IMR-90 (cell line): ENCODE data around the gene AEN. TPM values are rescaled to one million over a fixed set of nuclear protein-coding genes. Genes with fewer than 3 reads are reported as not detected.
A peak's percentile ranks its signal among the peaks of the same experiment; 100 is the strongest.

Experiments
- ATAC-seq: fragments of 200-7000 bp; cut with Tn5 transposase; 2 replicates; pipeline ENCODE4 v1.9.1; 2020; ENCODE audit warnings: low read depth, mild to moderate bottlenecking, moderate library complexity
- BruUV-seq: library from RNA; stranded (reverse); fragments of 400-500 nt; replicated peaks from 2 replicates; lab custom pipeline; 2021; lab: Mats Ljungman, UMichigan
- CTCF ChIA-PET: fragments of 300-600 bp; formaldehyde crosslinking; extraction: SDS; loops from one replicate; lab custom pipeline; 2021; ENCODE audit warnings: antibody characterized with exemption; lab: Yijun Ruan, JAX
- POLR2A ChIA-PET: fragments of 300-600 bp; sonication (Branson Sonifier 250); formaldehyde crosslinking; loops from one replicate; lab custom pipeline; 2022; ENCODE audit warnings: antibody characterized with exemption; ENCODE audit not compliant: unreplicated experiment; lab: Charles Lee
- DNase-seq: peaks from one replicate; pipeline ENCODE4 v3.0.0; 2013
- H2AFZ ChIP-seq: replicated peaks from 2 replicates; pipeline ENCODE3; 2013; ENCODE audit warnings: low read length, mild to moderate bottlenecking; ENCODE audit not compliant: poor library complexity
- H2AK5ac ChIP-seq: 2 replicates; pipeline ENCODE4 v1.6.1; 2013; ENCODE audit warnings: low read depth, low read length, inconsistent platforms
- H2AK9ac ChIP-seq: replicated peaks from 2 replicates; pipeline ENCODE3; 2013; ENCODE audit warnings: mild to moderate bottlenecking, low read depth, low read length, moderate library complexity; ENCODE audit not compliant: poor library complexity
- H2BK120ac ChIP-seq: 2 replicates; pipeline ENCODE4 v1.6.1; 2013; ENCODE audit warnings: low read depth, low read length, inconsistent platforms
- H2BK15ac ChIP-seq: 3 replicates; pipeline ENCODE4 v1.6.1; 2013; ENCODE audit warnings: low read depth, low read length, inconsistent platforms
- H2BK20ac ChIP-seq: 2 replicates; pipeline ENCODE4 v1.6.1; 2013; ENCODE audit warnings: low read depth, mild to moderate bottlenecking, inconsistent platforms, low read length, moderate library complexity
- H2BK5ac ChIP-seq: 2 replicates; pipeline ENCODE4 v1.6.1; 2013; ENCODE audit warnings: mild to moderate bottlenecking, low read depth, low read length, inconsistent platforms; ENCODE audit not compliant: poor library complexity, severe bottlenecking
- H3K14ac ChIP-seq: replicated peaks from 2 replicates; pipeline ENCODE4 v1.6.1; 2013; ENCODE audit warnings: low read depth, low read length, inconsistent platforms
- H3K18ac ChIP-seq: 2 replicates; pipeline ENCODE4 v1.6.1; 2013; ENCODE audit warnings: low read depth, low read length, control low read depth
- H3K23ac ChIP-seq: 2 replicates; pipeline ENCODE4 v1.6.1; 2013; ENCODE audit warnings: low read depth, low read length, inconsistent platforms
- H3K27ac ChIP-seq: 2 replicates; pipeline ENCODE4 v1.5.1; 2013; ENCODE audit warnings: mild to moderate bottlenecking, control low read depth, low read length; ENCODE audit not compliant: insufficient read depth
- H3K27me3 ChIP-seq: 2 replicates; pipeline ENCODE4 v1.6.1; 2013; ENCODE audit warnings: low read length; ENCODE audit not compliant: control insufficient read depth, insufficient read depth
- H3K36me3 ChIP-seq: 2 replicates; pipeline ENCODE4 v1.6.1; 2013; ENCODE audit warnings: low read length, mixed read lengths; ENCODE audit not compliant: control insufficient read depth, insufficient read depth
- H3K4ac ChIP-seq: 2 replicates; pipeline ENCODE4 v1.6.1; 2013; ENCODE audit warnings: low read depth, low read length, inconsistent platforms
- H3K4me1 ChIP-seq: 2 replicates; pipeline ENCODE4 v1.6.1; 2013; ENCODE audit warnings: low read length, mixed read lengths; ENCODE audit not compliant: control insufficient read depth, insufficient read depth
- H3K4me2 ChIP-seq: 2 replicates; pipeline ENCODE4 v1.6.1; 2013; ENCODE audit warnings: low read depth, mild to moderate bottlenecking, control low read depth, low read length, moderate library complexity
- H3K4me3 ChIP-seq: 2 replicates; pipeline ENCODE4 v1.5.1; 2013; ENCODE audit warnings: low read depth, mild to moderate bottlenecking, control low read depth, low read length, moderate library complexity; ENCODE audit not compliant: insufficient read depth
- H3K56ac ChIP-seq: 2 replicates; pipeline ENCODE4 v1.6.1; 2013; ENCODE audit warnings: low read length, inconsistent platforms; ENCODE audit not compliant: insufficient read depth; ENCODE audit errors: extremely low read depth
- H3K79me1 ChIP-seq, 2 experiments: 2 replicates each; pipeline ENCODE4 v1.6.1; 2013; ENCODE audit warnings: low read length in 2 of 2, inconsistent platforms in 1 of 2, low read depth in 1 of 2
- H3K9ac ChIP-seq: 2 replicates; pipeline ENCODE4 v1.6.1; 2013; ENCODE audit warnings: low read depth, low read length, control low read depth
- H3K9me1 ChIP-seq: 2 replicates; pipeline ENCODE4 v1.6.1; 2013; ENCODE audit warnings: low read length, inconsistent platforms; ENCODE audit not compliant: insufficient read depth
- H3K9me3 ChIP-seq: 2 replicates; pipeline ENCODE4 v1.6.1; 2013; ENCODE audit warnings: low read length; ENCODE audit not compliant: control insufficient read depth, insufficient read depth
- H4K20me1 ChIP-seq: 2 replicates; pipeline ENCODE4 v1.6.1; 2013; ENCODE audit warnings: low read length, inconsistent platforms; ENCODE audit not compliant: insufficient read depth
- H4K5ac ChIP-seq: 2 replicates; pipeline ENCODE4 v1.6.1; 2013; ENCODE audit warnings: mild to moderate bottlenecking, low read depth, low read length, control low read depth
- H4K8ac ChIP-seq, 2 experiments: 2 replicates each; pipeline ENCODE4 v1.6.1; 2013; ENCODE audit warnings: low read depth in 2 of 2, low read length in 2 of 2, control low read depth in 1 of 2, inconsistent platforms in 1 of 2
- H4K91ac ChIP-seq: 2 replicates; pipeline ENCODE4 v1.6.1; 2013; ENCODE audit warnings: low read depth, low read length, inconsistent platforms; ENCODE audit not compliant: insufficient read depth
- BHLHE40 ChIP-seq: fragments of 150-350 bp; IDR thresholded peaks from 2 replicates; pipeline ENCODE4 v1.6.1; 2016; ENCODE audit warnings: mild to moderate bottlenecking, low read depth, low read length
- CEBPB ChIP-seq: IDR thresholded peaks from 2 replicates; pipeline ENCODE4 v1.6.1; 2012; ENCODE audit warnings: low read depth, low read length, improper control_type of control experiment
- CHD1 ChIP-seq: IDR thresholded peaks from 2 replicates; pipeline ENCODE4 v1.6.1; 2012; ENCODE audit warnings: low read depth, low read length, improper control_type of control experiment
- MAFK ChIP-seq: IDR thresholded peaks from 2 replicates; pipeline ENCODE4 v1.6.1; 2012; ENCODE audit warnings: low read depth, low read length, improper control_type of control experiment
- MXI1 ChIP-seq: IDR thresholded peaks from 2 replicates; pipeline ENCODE4 v1.6.1; 2012; ENCODE audit warnings: low read depth, mild to moderate bottlenecking, low read length, moderate library complexity, borderline replicate concordance
- NFE2L2 ChIP-seq: fragments of 150-350 bp; IDR thresholded peaks from 2 replicates; pipeline ENCODE4 v1.6.1; 2016; ENCODE audit warnings: low read depth, mild to moderate bottlenecking, low read length
- POLR2A ChIP-seq: IDR thresholded peaks from 2 replicates; pipeline ENCODE4 v1.6.1; 2012; ENCODE audit warnings: mild to moderate bottlenecking, low read depth, low read length
- RAD21 ChIP-seq: IDR thresholded peaks from 2 replicates; pipeline ENCODE4 v1.6.1; 2012; ENCODE audit warnings: low read length, improper control_type of control experiment
- RFX5 ChIP-seq: IDR thresholded peaks from 2 replicates; pipeline ENCODE4 v1.8.0; 2012; ENCODE audit warnings: low read depth, mild to moderate bottlenecking, low read length, moderate library complexity
- SMC3 ChIP-seq: fragments of 150-350 bp; IDR thresholded peaks from 2 replicates; pipeline ENCODE4 v1.6.1; 2016; ENCODE audit warnings: low read depth, mild to moderate bottlenecking, antibody characterized with exemption, low read length, moderate library complexity
- WGBS, 2 experiments: methylation state at CpG; one replicate each; pipeline versions ENCODE4 v1.1.5 to v1.1.7; 2013; ENCODE audit warnings: missing lambda C conversion rate in 2 of 2; ENCODE audit not compliant: insufficient read length in 1 of 2; ENCODE audit errors: extremely low coverage in 2 of 2; 5-methylcytosine and 5-hydroxymethylcytosine counted together
- dilution Hi-C: fragments of 300-500 bp; cut with HindIII; formaldehyde crosslinking; loops from one replicate; pipeline ENCODE4 v1.14.3; 2018; ENCODE audit warnings: low sequenced_read_pairs; ENCODE audit not compliant: unreplicated experiment
- in situ Hi-C: fragments of 300-500 bp; cut with MboI; formaldehyde crosslinking; loops from 3 replicates; pipeline ENCODE4 v1.14.3; 2019; ENCODE audit warnings: low sequenced_read_pairs, inconsistent platforms, mixed read lengths
- intact Hi-C: fragments of 100-400 bp; cut with micrococcal nuclease; formaldehyde crosslinking; loops from 2 replicates; pipeline ENCODE4 v1.10.0; 2022
- polyA plus RNA-seq, 3 experiments: library from polyadenylated mRNA; depleted of rRNA; stranded (reverse); fragments of >200 nt; gene quantifications; 2 replicates each; pipeline ENCODE4 v1.2.3, GENCODE V29; 2012; ENCODE audit warnings: low replicate concordance in 1 of 3
- total RNA-seq: library from RNA; depleted of rRNA; stranded (reverse); fragments of >200 nt; gene quantifications from 2 replicates; pipeline ENCODE4 v1.2.3, GENCODE V29; 2012
- TF ChIP-seq, protein P1 (sequence below): conservative IDR thresholded peaks from 2 replicates; pipeline ENCODE4 v1.5.1; 2012; ENCODE audit warnings: mild to moderate bottlenecking, low read depth, low read length, improper control_type of control experiment
- TF ChIP-seq, protein P2 (sequence below): fragments of 150-350 bp; IDR thresholded peaks from 2 replicates; pipeline ENCODE4 v1.6.1; 2016; ENCODE audit warnings: low read depth, mild to moderate bottlenecking, low read length, moderate library complexity, borderline replicate concordance
- TF ChIP-seq, protein P3 (sequence below): fragments of 150-350 bp; IDR thresholded peaks from 2 replicates; pipeline ENCODE4 v1.6.1; 2017; ENCODE audit warnings: mild to moderate bottlenecking, antibody characterized with exemption, low read length, low read depth

AEN gene
- total and polyA plus RNA-seq, 2 of the 4 experiments (the other 2 are of a cell fraction), result 48.6 to 85.5 TPM

DNA sequence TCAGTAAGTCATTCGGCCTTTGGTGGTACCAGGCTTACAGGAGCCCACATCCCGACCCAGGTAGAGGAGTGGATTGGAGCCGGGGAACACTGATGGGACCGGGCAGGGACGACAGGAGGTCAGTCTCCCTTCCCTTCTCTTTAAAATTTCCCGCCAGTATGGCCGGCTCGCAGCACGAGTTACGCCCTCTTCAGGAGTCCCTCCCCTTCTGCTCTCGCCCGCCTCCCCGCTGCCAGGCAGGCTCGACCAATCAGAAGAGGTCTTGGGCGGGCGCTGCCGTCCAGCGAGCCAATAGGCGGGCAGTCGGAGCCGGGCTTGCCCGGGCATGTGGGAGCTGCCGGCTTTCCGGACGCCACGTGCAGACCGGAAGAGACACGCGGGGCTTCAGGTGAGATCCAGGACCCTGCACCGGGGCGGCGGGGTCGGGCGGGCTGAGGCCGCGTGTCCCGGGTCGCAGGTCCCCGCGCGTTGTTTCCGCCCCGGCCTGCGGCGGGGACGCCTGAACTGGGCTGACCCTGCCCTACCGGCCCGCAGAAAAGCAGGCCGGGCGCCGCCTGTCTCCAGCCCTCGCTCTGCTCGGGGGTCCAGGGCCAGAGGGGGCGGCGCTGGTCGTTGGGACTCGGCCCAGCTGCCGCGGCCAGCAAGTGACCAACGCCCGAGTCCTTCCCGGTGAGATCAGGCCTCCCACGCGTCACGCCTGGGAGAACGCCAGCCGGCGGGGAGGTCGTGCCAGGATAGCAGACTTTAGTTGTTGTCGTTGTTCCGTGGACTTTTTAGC lies at the start of gene AEN (continued):
- no peak for TF ChIP-seq NFE2L2
- TF ChIP-seq, protein P1, sequence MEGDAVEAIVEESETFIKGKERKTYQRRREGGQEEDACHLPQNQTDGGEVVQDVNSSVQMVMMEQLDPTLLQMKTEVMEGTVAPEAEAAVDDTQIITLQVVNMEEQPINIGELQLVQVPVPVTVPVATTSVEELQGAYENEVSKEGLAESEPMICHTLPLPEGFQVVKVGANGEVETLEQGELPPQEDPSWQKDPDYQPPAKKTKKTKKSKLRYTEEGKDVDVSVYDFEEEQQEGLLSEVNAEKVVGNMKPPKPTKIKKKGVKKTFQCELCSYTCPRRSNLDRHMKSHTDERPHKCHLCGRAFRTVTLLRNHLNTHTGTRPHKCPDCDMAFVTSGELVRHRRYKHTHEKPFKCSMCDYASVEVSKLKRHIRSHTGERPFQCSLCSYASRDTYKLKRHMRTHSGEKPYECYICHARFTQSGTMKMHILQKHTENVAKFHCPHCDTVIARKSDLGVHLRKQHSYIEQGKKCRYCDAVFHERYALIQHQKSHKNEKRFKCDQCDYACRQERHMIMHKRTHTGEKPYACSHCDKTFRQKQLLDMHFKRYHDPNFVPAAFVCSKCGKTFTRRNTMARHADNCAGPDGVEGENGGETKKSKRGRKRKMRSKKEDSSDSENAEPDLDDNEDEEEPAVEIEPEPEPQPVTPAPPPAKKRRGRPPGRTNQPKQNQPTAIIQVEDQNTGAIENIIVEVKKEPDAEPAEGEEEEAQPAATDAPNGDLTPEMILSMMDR, result 0 out of 2 replicates have a peak, but pooled peaks have one; percentile 10

- H2AFZ ChIP-seq, result no peak overlapping the region
- no peak overlapping the region for H2AK5ac ChIP-seq
- whole genome bisulfite sequencing, 2 experiments, result no CpG with 5 or more reads among the region's 5 CpGs
- in situ Hi-C loops (no loop called here), dilution Hi-C loops (no loop called here), intact Hi-C loops (no loop called here)
- H4K5ac ChIP-seq, result no peak overlapping the region
- H3K79me1 ChIP-seq, result no peaks in the 10 kb centered on the region
- H3K18ac ChIP-seq, result no peak overlapping the region
- H3K4me2 ChIP-seq, result no peak overlapping the region
- no peaks in the 10 kb centered on the region for H3K9me3 ChIP-seq
- H3K4ac ChIP-seq, result no peak overlapping the region
- H3K23ac ChIP-seq, result no peak overlapping the region
- H2AK9ac ChIP-seq, result no peak overlapping the region
- H3K4me1 ChIP-seq, result no peaks in the 10 kb centered on the region
- no peak overlapping the region for H3K27ac ChIP-seq
- ChIA-PET CTCF (no interaction called here), POLR2A (no interaction called here)
- H2BK5ac ChIP-seq, result no peak overlapping the region
- no peaks in the 10 kb centered on the region for H4K20me1 ChIP-seq
- H4K91ac ChIP-seq, result no peak overlapping the region
- BruUV-seq, result no TSS peak
- peaks cover 9% of the 10 kb centered on the region for H3K27me3 ChIP-seq
- no peak overlapping the region for H2BK15ac ChIP-seq
- no peak overlapping the region for H3K9ac ChIP-seq
- H3K56ac ChIP-seq, result no peak overlapping the region
- H3K9me1 ChIP-seq, result no peaks in the 10 kb centered on the region
- no peaks in the 10 kb centered on the region for H3K36me3 ChIP-seq
- DNase-seq (no peak), ATAC-seq (no peak)
- no peak overlapping the region for H4K8ac ChIP-seq
- H2BK20ac ChIP-seq, result no peak overlapping the region
- no peak overlapping the region for H2BK120ac ChIP-seq
- H3K4me3 ChIP-seq, result no peak overlapping the region
- no peak overlapping the region for H3K14ac ChIP-seq
- TF ChIP-seq BHLHE40, result no peak
- TF ChIP-seq MXI1, result no peak
- TF ChIP-seq, protein P2, sequence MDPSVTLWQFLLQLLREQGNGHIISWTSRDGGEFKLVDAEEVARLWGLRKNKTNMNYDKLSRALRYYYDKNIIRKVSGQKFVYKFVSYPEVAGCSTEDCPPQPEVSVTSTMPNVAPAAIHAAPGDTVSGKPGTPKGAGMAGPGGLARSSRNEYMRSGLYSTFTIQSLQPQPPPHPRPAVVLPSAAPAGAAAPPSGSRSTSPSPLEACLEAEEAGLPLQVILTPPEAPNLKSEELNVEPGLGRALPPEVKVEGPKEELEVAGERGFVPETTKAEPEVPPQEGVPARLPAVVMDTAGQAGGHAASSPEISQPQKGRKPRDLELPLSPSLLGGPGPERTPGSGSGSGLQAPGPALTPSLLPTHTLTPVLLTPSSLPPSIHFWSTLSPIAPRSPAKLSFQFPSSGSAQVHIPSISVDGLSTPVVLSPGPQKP, result no peak
- TF ChIP-seq MAFK, result no peak
- no peak for TF ChIP-seq CEBPB
- no peak for TF ChIP-seq SMC3
- TF ChIP-seq CHD1, result no peak
- TF ChIP-seq NFE2L2, result no peak
- TF ChIP-seq POLR2A, result no peak
- TF ChIP-seq, protein P3, sequence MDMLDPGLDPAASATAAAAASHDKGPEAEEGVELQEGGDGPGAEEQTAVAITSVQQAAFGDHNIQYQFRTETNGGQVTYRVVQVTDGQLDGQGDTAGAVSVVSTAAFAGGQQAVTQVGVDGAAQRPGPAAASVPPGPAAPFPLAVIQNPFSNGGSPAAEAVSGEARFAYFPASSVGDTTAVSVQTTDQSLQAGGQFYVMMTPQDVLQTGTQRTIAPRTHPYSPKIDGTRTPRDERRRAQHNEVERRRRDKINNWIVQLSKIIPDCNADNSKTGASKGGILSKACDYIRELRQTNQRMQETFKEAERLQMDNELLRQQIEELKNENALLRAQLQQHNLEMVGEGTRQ, result no peak
- no peak for TF ChIP-seq RAD21
- no peak for TF ChIP-seq RFX5
Measured at GRCh38 chr15:88571852-88572259, 49.3 kb upstream of the AEN start.
